Naive B cell (primary cell): Measurements from ENCODE around the gene HACD2. TPM values are rescaled to one million over a fixed set of nuclear protein-coding genes. Genes with fewer than 3 reads are reported as not detected.

Experiments used
- polyA plus RNA-seq, 6 donors: library from polyadenylated mRNA; unstranded; fragments of 300-500 nt; fragmentation: Illumina TruSeq; gene quantifications; one replicate each; pipeline ENCODE4 v1.2.3, GENCODE V29; 2021; ENCODE audit warnings: low read depth in 6 of 6

HACD2 gene
- polyA plus RNA-seq, 6 donors from 2014 or later, result 35.3 to 56.2 (median 43.7) TPM

Other genes starting within 250 kb of the HACD2 start
- gene ADCY5, start 136.0 kb downstream of the HACD2 start, polyA plus RNA-seq, result under 1 TPM in 2 of 6 donors, not detected in 4; 0.04 to 0.09 TPM